Hematopoietic multipotent progenitor cell treated with erythropoietin and hydrocortisone succinate and interleukin-3 and kit ligand, for 15 days (in vitro differentiated cells): Measurements from ENCODE around the gene MSMO1.

Source experiments
- DNase-seq: peaks from one replicate; pipeline ENCODE4 v3.0.0-alpha.2; 2015; ENCODE audit warnings: low spot score

MSMO1 gene

GRCh38 chr4:165360985-165361670 lies 33.7 kb downstream of the MSMO1 start:
- DNase-seq = no peak

- DNase-seq = no peak
These were observed 34.3 kb downstream of the MSMO1 start for GRCh38 chr4:165361810-165362209.

- no peak for DNase-seq
These were observed 37.1 kb downstream of the MSMO1 start for GRCh38 chr4:165364452-165365080.

GRCh38 chr4:165367040-165367439 lies 39.6 kb downstream of the MSMO1 start:
- no peak for DNase-seq

GRCh38 chr4:165368114-165368513 lies 40.6 kb downstream of the MSMO1 start:
- no peak for DNase-seq

GRCh38 chr4:165368567-165368966 lies 41.1 kb downstream of the MSMO1 start:
- no peak for DNase-seq

GRCh38 chr4:165369522-165369921 lies 42.1 kb downstream of the MSMO1 start:
- DNase-seq = no peak

GRCh38 chr4:165370530-165370929 lies 43.1 kb downstream of the MSMO1 start:
- no peak for DNase-seq

GRCh38 chr4:165375465-165375864 lies 48.0 kb downstream of the MSMO1 start:
- no peak for DNase-seq

GRCh38 chr4:165378398-165378744 lies 50.9 kb downstream of the MSMO1 start:
- DNase-seq = no peak

GRCh38 chr4:165378745-165379677 lies 51.5 kb downstream of the MSMO1 start, which contains the start of gene CPE:
TSS of gene CPE (plus strand) at chr4:165379008. CDS start at chr4:165379222, 214 bp downstream.
- DNase-seq = no peak

- DNase-seq = no peak
These were observed 52.2 kb downstream of the MSMO1 start for GRCh38 chr4:165379678-165380064.

- no peak for DNase-seq
These were observed 53.3 kb downstream of the MSMO1 start for GRCh38 chr4:165380805-165381204.

- DNase-seq = no peak
These were observed 54.4 kb downstream of the MSMO1 start for GRCh38 chr4:165381821-165382373.

- no peak for DNase-seq
These were observed 55.2 kb downstream of the MSMO1 start for GRCh38 chr4:165382640-165383039.

- no peak for DNase-seq
These were observed 56.2 kb downstream of the MSMO1 start for GRCh38 chr4:165383591-165384073.

- DNase-seq = no peak
These were observed 56.7 kb downstream of the MSMO1 start for GRCh38 chr4:165384186-165384585.

GRCh38 chr4:165384598-165384997 lies 57.1 kb downstream of the MSMO1 start:
- DNase-seq = no peak

GRCh38 chr4:165385126-165385525 lies 57.7 kb downstream of the MSMO1 start:
- no peak for DNase-seq

GRCh38 chr4:165386328-165386727 lies 58.9 kb downstream of the MSMO1 start:
- no peak for DNase-seq

GRCh38 chr4:165388756-165389155 lies 61.3 kb downstream of the MSMO1 start:
- no peak for DNase-seq
